GM12878 (cell line): ENCODE measurements around the gene CNIH1. TPM values are rescaled to one million over a fixed set of nuclear protein-coding genes. Genes with fewer than 3 reads are reported as not detected.

Experiments
- ASH2L ChIP-seq: fragments of 300-600, 200-600 bp; sonication (generic); IDR thresholded peaks from 2 replicates; pipeline ENCODE4 v1.6.1; 2017; ENCODE audit warnings: low read depth, mild to moderate bottlenecking, borderline replicate concordance
- BHLHE40 ChIP-seq, 2 experiments: fragments of 450-650 bp in 1 of 2; IDR thresholded peaks; 2 replicates each; pipeline ENCODE4 v1.6.1; 2011 to 2017; ENCODE audit warnings: low read depth in 2 of 2, borderline replicate concordance in 1 of 2, improper control_type of control experiment in 1 of 2, low read length in 1 of 2, mild to moderate bottlenecking in 1 of 2
- BRCA1 ChIP-seq: IDR thresholded peaks from 2 replicates; pipeline ENCODE4 v1.6.1; 2011; ENCODE audit warnings: low read depth, low read length, improper control_type of control experiment
- CBFB ChIP-seq: IDR thresholded peaks from 2 replicates; pipeline ENCODE4 v1.6.1; 2016; ENCODE audit warnings: antibody characterized with exemption, low read depth
- HDGF ChIP-seq: fragments of 450-650 bp; IDR thresholded peaks from 2 replicates; pipeline ENCODE4 v1.6.1; 2016; ENCODE audit warnings: antibody characterized with exemption
- KDM1A ChIP-seq: fragments of 200-600 bp; sonication (generic); IDR thresholded peaks from 2 replicates; pipeline ENCODE4 v1.6.1; 2016; ENCODE audit warnings: borderline replicate concordance
- KLF5 ChIP-seq: fragments of 450-650 bp; IDR thresholded peaks from 2 replicates; pipeline ENCODE4 v1.6.1; 2014; ENCODE audit warnings: mild to moderate bottlenecking; ENCODE audit not compliant: partially characterized antibody
- MEF2B ChIP-seq: fragments of 450-650 bp; IDR thresholded peaks from 2 replicates; pipeline ENCODE4 v1.6.1; 2018; ENCODE audit warnings: mild to moderate bottlenecking, moderate library complexity; ENCODE audit not compliant: partially characterized antibody, poor library complexity, severe bottlenecking
- NFXL1 ChIP-seq: fragments of 450-650 bp; IDR thresholded peaks from 2 replicates; pipeline ENCODE4 v1.6.1; 2017; ENCODE audit warnings: antibody characterized with exemption, mild to moderate bottlenecking, borderline replicate concordance
- NR2C1 ChIP-seq: fragments of 450-650 bp; IDR thresholded peaks from 2 replicates; pipeline ENCODE4 v1.6.1; 2017; ENCODE audit warnings: antibody characterized with exemption, mild to moderate bottlenecking, moderate library complexity
- NRF1 ChIP-seq: conservative IDR thresholded peaks from 2 replicates; pipeline ENCODE4 v1.6.1; 2011; ENCODE audit warnings: mild to moderate bottlenecking, low read depth, low read length, improper control_type of control experiment
- POLR2AphosphoS2 ChIP-seq: IDR thresholded peaks from 2 replicates; pipeline ENCODE4 v1.6.1; 2011; ENCODE audit warnings: low read depth, mild to moderate bottlenecking, low read length, improper control_type of control experiment, moderate library complexity
- RUNX3 ChIP-seq: IDR thresholded peaks from 2 replicates; pipeline ENCODE4 v1.6.1; 2012; ENCODE audit warnings: low read length, inconsistent platforms
- SIN3A ChIP-seq: IDR thresholded peaks from 2 replicates; pipeline ENCODE4 v1.6.1; 2012; ENCODE audit warnings: low read depth, low read length, improper control_type of control experiment
- SRF ChIP-seq, 2 experiments: IDR thresholded peaks; 2 replicates each; pipeline ENCODE4 v1.6.1; 2011; ENCODE audit warnings: low read depth in 2 of 2, low read length in 2 of 2, mild to moderate bottlenecking in 1 of 2, moderate library complexity in 1 of 2
- STAT1 ChIP-seq: fragments of 450-650 bp; conservative IDR thresholded peaks from 2 replicates; pipeline ENCODE4 v1.6.1; 2014; ENCODE audit warnings: antibody characterized with exemption, mild to moderate bottlenecking
- SUPT20H ChIP-seq: IDR thresholded peaks from 2 replicates; pipeline ENCODE4 v1.6.1; 2011; ENCODE audit warnings: low read depth, mild to moderate bottlenecking, low read length, moderate library complexity, borderline replicate concordance; ENCODE audit not compliant: control insufficient read depth
- TBL1XR1 ChIP-seq: IDR thresholded peaks from 2 replicates; pipeline ENCODE4 v1.6.1; 2012; ENCODE audit warnings: low read depth, low read length, improper control_type of control experiment
- TCF3 ChIP-seq: IDR thresholded peaks from 2 replicates; pipeline ENCODE4 v1.6.1; 2012; ENCODE audit warnings: low read depth, mild to moderate bottlenecking, low read length, borderline replicate concordance; ENCODE audit not compliant: insufficient read depth
- ZBTB11 ChIP-seq: fragments of 450-650 bp; formaldehyde crosslinking; IDR thresholded peaks from 2 replicates; pipeline ENCODE4 v1.5.0; 2022; ENCODE audit warnings: mild to moderate bottlenecking, missing genetic modification characterization
- ZBTB33 ChIP-seq: fragments of 450-650 bp; IDR thresholded peaks from 2 replicates; pipeline ENCODE4 v1.6.1; 2017; ENCODE audit warnings: mild to moderate bottlenecking
- ZNF384 ChIP-seq: IDR thresholded peaks from 2 replicates; pipeline ENCODE4 v1.6.1; 2012; ENCODE audit warnings: low read depth, mild to moderate bottlenecking, low read length, improper control_type of control experiment, borderline replicate concordance
- ZSCAN29 ChIP-seq: fragments of 450-650 bp; IDR thresholded peaks from 2 replicates; pipeline ENCODE4 v1.6.1; 2017; ENCODE audit warnings: mild to moderate bottlenecking, moderate library complexity
- polyA plus RNA-seq, 11 experiments: library from polyadenylated mRNA; depleted of rRNA in 4 of 11; unstranded in 6 of 11; stranded (reverse) in 5 of 11; fragments of >200 nt; fragmentation: Nextera tagmentation in 4 of 11; fragmentation: Illumina TruSeq in 1 of 11; extraction: Ambion mirVana in 4 of 11; extraction: Trizol in 1 of 11; gene quantifications; 1 replicate in 1 of 11; 2 replicates in 10 of 11; pipeline versions ENCODE4 v1.2.1 to v1.2.3, GENCODE V29; 2011 to 2016; ENCODE audit warnings: inconsistent platforms in 2 of 11, missing spikeins in 2 of 11, low read depth in 1 of 11
- total RNA-seq, 4 experiments: library from RNA; depleted of rRNA in 3 of 4; stranded (reverse); fragments of >200 nt in 3 of 4; fragmentation: Illumina TruSeq in 1 of 4; extraction: Trizol in 1 of 4; gene quantifications; 2 replicates each; pipeline versions ENCODE4 v1.2.1 to v1.2.3, GENCODE V29; 2013 to 2021
- TF ChIP-seq, protein P1 (sequence below): IDR thresholded peaks from 2 replicates; pipeline ENCODE4 v1.6.1; 2012; ENCODE audit warnings: low read depth, low read length, improper control_type of control experiment
- TF ChIP-seq, protein P2 (sequence below): fragments of 450-650 bp; IDR thresholded peaks from 2 replicates; pipeline ENCODE4 v1.6.1; 2017; ENCODE audit warnings: low read depth, mild to moderate bottlenecking, moderate library complexity

The CNIH1 gene
- total and polyA plus RNA-seq, 10 of the 15 experiments (the other 5 are each of a cell fraction or from before 2014, with no cell fraction given) = 48.9 to 274 (median 110) TPM

GRCh38 chr14:54435500-54435981, 5.6 kb downstream of the CNIH1 start (continued):
- no peak for TF ChIP-seq ZBTB11 (CRISPR knock-in tag)
- no peak for TF ChIP-seq NR2C1
- no peak for TF ChIP-seq ZBTB33
- no peak for TF ChIP-seq HDGF
- TF ChIP-seq NFXL1 = no peak
- TF ChIP-seq SIN3A = no peak
- TF ChIP-seq, protein P1, sequence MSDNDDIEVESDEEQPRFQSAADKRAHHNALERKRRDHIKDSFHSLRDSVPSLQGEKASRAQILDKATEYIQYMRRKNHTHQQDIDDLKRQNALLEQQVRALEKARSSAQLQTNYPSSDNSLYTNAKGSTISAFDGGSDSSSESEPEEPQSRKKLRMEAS = no peak
- TF ChIP-seq BHLHE40 (IDR thresholded peaks at IDR 0.05; ENCODE audit: borderline replicate concordance in 1 of 2, low read depth in 2 of 2, low read length in 1 of 2) = 0 out of 4 replicates have a peak, but pooled peaks of 1 of the 2 experiments have one; percentile 33
- TF ChIP-seq STAT1 = no peak
- no peak for TF ChIP-seq BRCA1
- no peak for TF ChIP-seq MEF2B
- TF ChIP-seq SUPT20H = no peak
- TF ChIP-seq, protein P2, sequence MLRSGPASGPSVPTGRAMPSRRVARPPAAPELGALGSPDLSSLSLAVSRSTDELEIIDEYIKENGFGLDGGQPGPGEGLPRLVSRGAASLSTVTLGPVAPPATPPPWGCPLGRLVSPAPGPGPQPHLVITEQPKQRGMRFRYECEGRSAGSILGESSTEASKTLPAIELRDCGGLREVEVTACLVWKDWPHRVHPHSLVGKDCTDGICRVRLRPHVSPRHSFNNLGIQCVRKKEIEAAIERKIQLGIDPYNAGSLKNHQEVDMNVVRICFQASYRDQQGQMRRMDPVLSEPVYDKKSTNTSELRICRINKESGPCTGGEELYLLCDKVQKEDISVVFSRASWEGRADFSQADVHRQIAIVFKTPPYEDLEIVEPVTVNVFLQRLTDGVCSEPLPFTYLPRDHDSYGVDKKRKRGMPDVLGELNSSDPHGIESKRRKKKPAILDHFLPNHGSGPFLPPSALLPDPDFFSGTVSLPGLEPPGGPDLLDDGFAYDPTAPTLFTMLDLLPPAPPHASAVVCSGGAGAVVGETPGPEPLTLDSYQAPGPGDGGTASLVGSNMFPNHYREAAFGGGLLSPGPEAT = 0 out of 2 replicates have a peak, but pooled peaks have one; percentile 33
- TF ChIP-seq KLF5 = no peak
- TF ChIP-seq KDM1A = no peak
- TF ChIP-seq NRF1 = no peak
- no peak for TF ChIP-seq TBL1XR1
- peak; percentile 48 for TF ChIP-seq RUNX3
- TF ChIP-seq ZNF384 = peak; percentile 45; the same call in 1 of the 2 replicates
- TF ChIP-seq TCF3 = no peak
- no peak for TF ChIP-seq SRF (IDR thresholded peaks at IDR 0.05; ENCODE audit: low read depth in 2 of 2, low read length in 2 of 2)
- TF ChIP-seq ASH2L = no peak
- no peak for TF ChIP-seq POLR2AphosphoS2
- no peak for TF ChIP-seq CBFB
- no peak for TF ChIP-seq ZSCAN29
